ENCODE measurements around the gene ALX4. TPM values are rescaled to one million over a fixed set of nuclear protein-coding genes. Genes with fewer than 3 reads are reported as not detected.

ALX4 gene
- total RNA-seq, 1 experiment from 2014 or later, result not detected

GRCh38 chr11:44221992-44222391, 87.9 kb downstream of the ALX4 start:
- Histone ChIP-seq H3K9ac (ENCODE audit: low read length) (no peak overlapping the region), H3K9me2 (replicated peaks; ENCODE audit: insufficient read depth, low read length) (no peaks in the 10 kb centered on the region), H2AFZ (ENCODE audit: low read length) (no peak overlapping the region), H3K36me3 (ENCODE audit: insufficient read depth, low read length) (no peaks in the 10 kb centered on the region), H3K4me2 (ENCODE audit: low read depth, low read length, poor library complexity, severe bottlenecking) (no peak overlapping the region), H3K4me3 (ENCODE audit: low read length) (no peak overlapping the region), H3K79me2 (ENCODE audit: low read length) (no peaks in the 10 kb centered on the region), H3K9me3 (ENCODE audit: low read length) (no peaks in the 10 kb centered on the region), H3K27ac (ENCODE audit: low read length) (no peak overlapping the region), H4K20me1 (ENCODE audit: insufficient read depth, low read depth, low read length) (no peaks in the 10 kb centered on the region), H3K4me1 (ENCODE audit: low read length) (peaks cover 4% of the 10 kb centered on the region), H3K27me3 (ENCODE audit: low read length) (no peaks in the 10 kb centered on the region)
- DNase-seq, result no peak

GRCh38 chr11:44221456-44221855, 88.5 kb downstream of the ALX4 start:
- Histone ChIP-seq H3K36me3 (ENCODE audit: insufficient read depth, low read length) (no peaks in the 10 kb centered on the region), H3K9me3 (ENCODE audit: low read length) (no peaks in the 10 kb centered on the region), H2AFZ (ENCODE audit: low read length) (no peak overlapping the region), H3K9me2 (replicated peaks; ENCODE audit: insufficient read depth, low read length) (no peaks in the 10 kb centered on the region), H3K27ac (ENCODE audit: low read length) (no peak overlapping the region), H4K20me1 (ENCODE audit: insufficient read depth, low read depth, low read length) (no peaks in the 10 kb centered on the region), H3K79me2 (ENCODE audit: low read length) (no peaks in the 10 kb centered on the region), H3K9ac (ENCODE audit: low read length) (no peak overlapping the region), H3K4me1 (ENCODE audit: low read length) (no peaks in the 10 kb centered on the region), H3K27me3 (ENCODE audit: low read length) (no peaks in the 10 kb centered on the region), H3K4me3 (ENCODE audit: low read length) (no peak overlapping the region), H3K4me2 (ENCODE audit: low read depth, low read length, poor library complexity, severe bottlenecking) (no peak overlapping the region)
- DNase-seq, result no peak

- Histone ChIP-seq H3K36me3 (ENCODE audit: insufficient read depth, low read length) (no peaks in the 10 kb centered on the region), H3K27ac (ENCODE audit: low read length) (no peak overlapping the region), H3K4me3 (ENCODE audit: low read length) (no peak overlapping the region), H3K4me1 (ENCODE audit: low read length) (no peaks in the 10 kb centered on the region), H3K79me2 (ENCODE audit: low read length) (no peaks in the 10 kb centered on the region), H4K20me1 (ENCODE audit: insufficient read depth, low read depth, low read length) (no peaks in the 10 kb centered on the region), H3K9ac (ENCODE audit: low read length) (no peak overlapping the region), H2AFZ (ENCODE audit: low read length) (no peak overlapping the region), H3K4me2 (ENCODE audit: low read depth, low read length, poor library complexity, severe bottlenecking) (no peak overlapping the region), H3K27me3 (ENCODE audit: low read length) (no peaks in the 10 kb centered on the region), H3K9me3 (ENCODE audit: low read length) (no peaks in the 10 kb centered on the region), H3K9me2 (replicated peaks; ENCODE audit: insufficient read depth, low read length) (no peaks in the 10 kb centered on the region)
- DNase-seq, result no peak
Measured at GRCh38 chr11:44219830-44220796, 89.8 kb downstream of the ALX4 start.

DNA sequence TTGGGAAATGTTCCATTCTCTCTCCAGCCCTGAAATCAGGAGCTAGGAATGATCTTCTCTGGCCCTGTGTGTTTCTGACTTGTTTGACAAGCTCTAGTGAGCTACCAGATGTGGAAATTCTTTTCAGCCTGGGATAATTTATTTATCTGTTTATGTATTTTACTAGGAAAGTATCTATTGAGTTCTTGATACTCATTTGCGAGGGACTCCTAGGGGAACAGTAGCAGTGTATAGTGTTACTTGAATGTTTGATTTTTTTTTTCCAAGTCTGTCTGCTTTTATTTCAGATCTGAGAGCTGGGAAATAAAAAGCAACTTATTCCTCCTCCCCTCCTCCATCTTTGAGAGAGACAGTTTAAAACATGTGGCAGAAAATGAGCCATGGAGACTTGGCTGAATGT, 92.5 kb downstream of the ALX4 start:
- Histone ChIP-seq H2AFZ (ENCODE audit: low read length) (no peak overlapping the region), H3K36me3 (ENCODE audit: insufficient read depth, low read length) (no peaks in the 10 kb centered on the region), H3K9me2 (replicated peaks; ENCODE audit: insufficient read depth, low read length) (no peaks in the 10 kb centered on the region), H3K9me3 (ENCODE audit: low read length) (no peaks in the 10 kb centered on the region), H3K4me1 (ENCODE audit: low read length) (no peaks in the 10 kb centered on the region), H3K27me3 (ENCODE audit: low read length) (no peaks in the 10 kb centered on the region), H4K20me1 (ENCODE audit: insufficient read depth, low read depth, low read length) (no peaks in the 10 kb centered on the region), H3K27ac (ENCODE audit: low read length) (no peak overlapping the region), H3K9ac (ENCODE audit: low read length) (no peak overlapping the region), H3K4me2 (ENCODE audit: low read depth, low read length, poor library complexity, severe bottlenecking) (no peak overlapping the region), H3K4me3 (ENCODE audit: low read length) (no peak overlapping the region), H3K79me2 (ENCODE audit: low read length) (no peaks in the 10 kb centered on the region)
- no peak for DNase-seq

DNA sequence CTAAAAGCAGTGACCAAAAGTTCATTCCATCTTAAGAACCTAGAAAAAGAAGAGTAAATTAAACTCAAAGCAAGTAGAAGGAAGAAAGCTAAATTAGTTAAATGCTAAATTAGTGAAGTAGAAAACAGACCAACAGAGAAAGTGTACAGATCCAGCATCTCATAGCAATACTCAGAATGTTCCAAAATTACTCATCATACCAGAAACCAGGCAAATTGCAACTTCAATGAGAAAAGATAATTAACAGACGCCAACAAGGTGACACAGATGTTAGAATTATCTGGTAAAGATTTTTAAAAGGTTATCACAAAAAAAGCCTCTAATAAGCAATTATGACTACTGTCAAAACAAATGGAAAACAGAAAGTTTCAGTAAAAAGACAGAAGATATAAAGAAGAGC, 96.8 kb downstream of the ALX4 start:
- no peaks in the 10 kb centered on the region for H3K27me3 ChIP-seq (ENCODE audit: low read length)
- no peak overlapping the region for H3K4me2 ChIP-seq (ENCODE audit: low read depth, low read length, poor library complexity, severe bottlenecking)
- no peak overlapping the region for H3K9ac ChIP-seq (ENCODE audit: low read length)
- no peaks in the 10 kb centered on the region for H3K79me2 ChIP-seq (ENCODE audit: low read length)
- no peaks in the 10 kb centered on the region for H3K4me1 ChIP-seq (ENCODE audit: low read length)
- H3K9me3 ChIP-seq (ENCODE audit: low read length), result no peaks in the 10 kb centered on the region
- 0 out of 2 replicates have a peak, but pooled peaks cover 2% of the 10 kb centered on the region for H3K36me3 ChIP-seq (ENCODE audit: insufficient read depth, low read length)
- H3K9me2 ChIP-seq (replicated peaks; ENCODE audit: insufficient read depth, low read length), result no peaks in the 10 kb centered on the region
- no peak for DNase-seq
- no peaks in the 10 kb centered on the region for H4K20me1 ChIP-seq (ENCODE audit: insufficient read depth, low read depth, low read length)
- H3K4me3 ChIP-seq (ENCODE audit: low read length), result no peak overlapping the region
- H2AFZ ChIP-seq (ENCODE audit: low read length), result no peak overlapping the region
- H3K27ac ChIP-seq (ENCODE audit: low read length), result no peak overlapping the region

DNA sequence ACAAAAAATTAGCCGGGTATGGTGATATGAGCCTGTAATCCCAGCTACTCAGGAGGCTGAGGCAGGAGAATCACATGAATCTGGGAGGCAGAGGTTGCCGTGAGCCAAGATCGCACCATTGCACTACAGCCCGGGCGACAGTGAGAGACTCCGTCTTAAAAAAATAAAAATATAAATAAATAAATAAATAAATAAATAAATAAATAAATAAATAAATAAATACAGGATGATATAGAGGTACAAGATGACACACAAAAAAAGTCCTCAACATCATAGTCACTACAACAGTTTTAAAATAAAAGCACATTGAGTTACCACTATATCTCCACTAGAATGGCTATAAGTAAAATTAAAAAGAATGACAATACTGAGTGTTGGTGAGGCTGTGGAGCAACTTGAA, 97.8 kb downstream of the ALX4 start:
- H3K4me1 ChIP-seq (ENCODE audit: low read length), result no peaks in the 10 kb centered on the region
- H3K27me3 ChIP-seq (ENCODE audit: low read length), result no peaks in the 10 kb centered on the region

More for the DNA sequence above, 97.8 kb downstream of the ALX4 start:
- H3K79me2 ChIP-seq (ENCODE audit: low read length), result no peaks in the 10 kb centered on the region
- no peak for DNase-seq
- no peaks in the 10 kb centered on the region for H3K9me2 ChIP-seq (replicated peaks; ENCODE audit: insufficient read depth, low read length)
- no peak overlapping the region for H3K27ac ChIP-seq (ENCODE audit: low read length)
- H3K9me3 ChIP-seq (ENCODE audit: low read length), result no peaks in the 10 kb centered on the region
- 0 out of 2 replicates have a peak, but pooled peaks cover 2% of the 10 kb centered on the region for H3K36me3 ChIP-seq (ENCODE audit: insufficient read depth, low read length)
- H3K4me3 ChIP-seq (ENCODE audit: low read length), result no peak overlapping the region
- H3K4me2 ChIP-seq (ENCODE audit: low read depth, low read length, poor library complexity, severe bottlenecking), result no peak overlapping the region
- no peaks in the 10 kb centered on the region for H4K20me1 ChIP-seq (ENCODE audit: insufficient read depth, low read depth, low read length)
- no peak overlapping the region for H2AFZ ChIP-seq (ENCODE audit: low read length)
- no peak overlapping the region for H3K9ac ChIP-seq (ENCODE audit: low read length)

Other genes starting within 250 kb of the ALX4 start
- 45.9 and 65.3 TPM in 2 replicates for gene ACCS, start 243.9 kb downstream of the ALX4 start, total RNA-seq (2014; rRNA removed; shearing (Covaris generic); ENCODE audit: low replicate concordance)
- gene EXT2, start 214.5 kb downstream of the ALX4 start, total RNA-seq (2014; rRNA removed; shearing (Covaris generic); ENCODE audit: low replicate concordance), result 51.5 and 64.0 TPM in 2 replicates